HG03135 (cell line): ENCODE measurements around the gene CCDC51.

Experiments used
- ATAC-seq: cut with Tn5 transposase; IDR thresholded peaks from one replicate; pipeline ENCODE4 v1.9.1; 2021; ENCODE audit warnings: mild to moderate bottlenecking, moderate library complexity; ENCODE audit not compliant: unreplicated experiment

The CCDC51 gene

GRCh38 chr3:48422681-48423080 is 17.2 kb downstream of the CCDC51 start:
- no peak for ATAC-seq

GRCh38 chr3:48422272-48422671 is 17.6 kb downstream of the CCDC51 start:
- ATAC-seq: no peak

GRCh38 chr3:48420561-48420960 is 19.4 kb downstream of the CCDC51 start:
- ATAC-seq: no peak

GRCh38 chr3:48419597-48419996 is 20.3 kb downstream of the CCDC51 start:
- ATAC-seq: no peak

- no peak for ATAC-seq
Observed at GRCh38 chr3:48419149-48419548, 20.8 kb downstream of the CCDC51 start.

GRCh38 chr3:48418651-48419050 is 21.3 kb downstream of the CCDC51 start:
- ATAC-seq: no peak

- no peak for ATAC-seq
Observed at GRCh38 chr3:48418140-48418539, 21.8 kb downstream of the CCDC51 start.

- ATAC-seq: no peak
Observed at GRCh38 chr3:48417529-48418108, 22.3 kb downstream of the CCDC51 start.

- no peak for ATAC-seq
Observed at GRCh38 chr3:48416546-48416945, 23.4 kb downstream of the CCDC51 start.

- no peak for ATAC-seq
Observed at GRCh38 chr3:48416091-48416505, 23.8 kb downstream of the CCDC51 start.

- ATAC-seq: no peak
Observed at GRCh38 chr3:48415251-48415953, 24.5 kb downstream of the CCDC51 start.

GRCh38 chr3:48414376-48415250 is 25.3 kb downstream of the CCDC51 start:
- no peak for ATAC-seq

- no peak for ATAC-seq
Observed at GRCh38 chr3:48413611-48414010, 26.3 kb downstream of the CCDC51 start.

- no peak for ATAC-seq
Observed at GRCh38 chr3:48413086-48413485, 26.8 kb downstream of the CCDC51 start.

- no peak for ATAC-seq
Observed at GRCh38 chr3:48412375-48413001, 27.4 kb downstream of the CCDC51 start.

GRCh38 chr3:48411606-48412374 is 28.1 kb downstream of the CCDC51 start:
- ATAC-seq: no peak

- ATAC-seq: no peak
Observed at GRCh38 chr3:48411041-48411588, 28.8 kb downstream of the CCDC51 start.

- no peak for ATAC-seq
Observed at GRCh38 chr3:48410205-48411040, 29.5 kb downstream of the CCDC51 start.
